GM18951 (cell line): ENCODE measurements around the gene LPIN1.
"Not testable (repeated sequence)": the region's sequence is repeated elsewhere in the genome, so short reads cannot be mapped to it uniquely, and the experiment has no call there.

Experiments
- POLR2A ChIP-seq: IDR thresholded peaks from 4 replicates; pipeline ENCODE4 v1.6.1; 2011; ENCODE audit warnings: mild to moderate bottlenecking; ENCODE audit not compliant: insufficient read length, insufficient read depth; ENCODE audit errors: extremely low read depth
- in situ Hi-C: fragments of 300-500 bp; cut with MboI; formaldehyde crosslinking; loops from one replicate; pipeline ENCODE4 v1.12.0; 2022; ENCODE audit warnings: low sequenced_read_pairs, mixed read lengths, inconsistent platforms; ENCODE audit not compliant: unreplicated experiment

The LPIN1 gene

DNA sequence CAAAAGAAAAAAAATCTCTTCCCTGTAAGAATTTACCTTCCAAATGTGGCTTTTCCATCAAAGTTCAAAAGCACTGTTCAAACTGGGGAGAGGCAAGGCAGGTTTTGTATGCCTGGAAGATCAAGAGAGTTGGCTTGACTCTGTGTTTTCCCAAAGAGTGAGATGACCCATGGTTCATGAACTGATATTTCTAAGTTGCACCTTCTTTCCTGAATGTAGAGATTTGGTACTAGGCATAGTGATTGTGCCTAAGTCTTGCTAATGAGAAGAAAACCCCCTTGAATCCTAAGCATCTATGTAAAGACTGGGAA, 23.4 kb upstream of the LPIN1 start:
- in situ Hi-C loops, result no loop called here
- TF ChIP-seq POLR2A, result no peak

DNA sequence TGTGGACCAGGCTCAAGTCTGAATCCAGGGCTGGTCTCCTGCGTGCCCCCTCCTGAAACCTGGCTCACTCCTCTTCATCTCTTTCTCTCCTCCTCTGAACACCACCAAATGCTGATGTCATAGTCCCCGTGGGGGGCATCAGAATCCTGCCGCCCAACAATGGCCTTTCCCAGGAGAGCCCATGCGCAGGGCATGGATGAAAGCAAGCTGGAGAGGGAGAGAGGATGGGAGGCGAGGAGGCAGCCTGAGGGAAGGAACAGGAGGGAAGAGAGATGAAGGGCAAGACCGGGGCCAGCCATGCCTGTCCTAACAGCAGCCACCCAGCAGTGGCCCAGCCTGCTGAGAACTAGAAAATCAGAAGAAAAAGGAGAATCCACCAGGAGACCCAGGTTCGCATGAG, 22.3 kb upstream of the LPIN1 start:
- in situ Hi-C loops, result no loop called here
- no peak for TF ChIP-seq POLR2A

- TF ChIP-seq POLR2A, result no peak
- in situ Hi-C loops, result no loop called here
Measured at GRCh38 chr2:11726384-11726783, 20.0 kb upstream of the LPIN1 start.

- in situ Hi-C loops, result no loop called here
- no peak for TF ChIP-seq POLR2A
Measured at GRCh38 chr2:11729362-11730212, 16.8 kb upstream of the LPIN1 start.

- in situ Hi-C loops, result not testable (repeated sequence)
Measured at GRCh38 chr2:11731214-11731984, 15.0 kb upstream of the LPIN1 start.

GRCh38 chr2:11732587-11732986, 13.8 kb upstream of the LPIN1 start:
- in situ Hi-C loops, result no loop called here
- TF ChIP-seq POLR2A, result no peak

DNA sequence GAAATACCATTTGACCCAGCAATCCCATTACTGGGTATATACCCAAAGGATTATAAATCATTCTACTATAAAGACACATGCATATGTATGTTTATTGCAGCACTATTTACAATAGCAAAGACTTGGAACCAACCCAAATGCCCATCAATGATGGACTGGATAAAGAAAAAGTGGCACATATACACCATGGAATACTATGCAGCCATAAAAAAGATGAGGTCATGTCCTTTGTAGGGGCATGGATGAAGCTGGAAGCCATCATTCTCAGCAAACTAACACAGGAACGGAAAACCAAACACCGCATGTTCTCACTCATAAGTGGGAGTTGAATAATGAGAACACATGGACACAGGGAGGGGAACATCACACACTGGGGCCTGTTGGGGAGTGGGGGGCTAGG, 8.6 kb upstream of the LPIN1 start:
- in situ Hi-C loops, result not testable (repeated sequence)

DNA sequence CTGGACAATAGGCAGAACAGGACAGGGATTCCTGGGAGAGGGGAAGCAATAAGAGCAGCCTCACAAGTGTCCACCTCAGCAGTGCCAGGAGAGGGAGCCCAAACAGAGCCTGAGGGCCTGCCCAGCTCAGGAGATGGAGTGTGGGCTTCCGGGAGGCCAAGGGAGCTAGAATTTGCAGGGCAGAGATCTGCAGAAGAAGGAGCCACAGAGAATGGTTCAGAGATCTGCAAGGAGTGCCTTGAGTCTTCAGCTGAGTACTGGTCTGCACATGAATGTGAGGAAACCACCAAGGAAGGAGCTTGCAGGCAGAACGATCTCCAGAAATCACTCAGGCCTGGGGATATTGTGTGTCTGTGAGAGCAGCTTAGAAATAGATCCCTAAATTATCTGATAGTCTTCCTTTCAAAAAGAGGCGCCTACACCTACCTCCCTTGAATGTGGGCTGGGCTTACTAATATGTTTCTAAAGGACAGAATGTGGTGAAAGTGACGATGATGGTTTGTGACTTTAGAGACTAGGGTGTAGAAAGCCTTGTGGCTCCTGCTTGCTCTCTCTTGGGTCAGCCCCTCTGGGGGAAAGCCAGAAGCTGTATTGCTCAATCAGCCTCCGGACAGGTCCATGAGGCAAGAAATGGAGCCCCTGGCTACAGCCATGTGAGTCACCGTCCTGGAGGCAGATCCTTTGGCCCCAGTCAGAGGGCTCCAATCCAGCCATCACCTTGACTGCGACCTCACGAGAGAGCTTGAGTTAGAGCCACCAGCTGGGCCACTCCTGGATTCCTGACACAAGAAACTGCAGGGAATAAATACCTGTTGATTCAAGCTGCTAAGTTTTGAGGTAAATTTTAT, 7.6 kb upstream of the LPIN1 start:
- no peak for TF ChIP-seq POLR2A
- in situ Hi-C loops, result no loop called here

- no peak for TF ChIP-seq POLR2A
- in situ Hi-C loops, result no loop called here
Measured at GRCh38 chr2:11740723-11741122, 5.7 kb upstream of the LPIN1 start.

GRCh38 chr2:11742317-11742701, 4.1 kb upstream of the LPIN1 start:
- TF ChIP-seq POLR2A, result no peak
- in situ Hi-C loops, result no loop called here

- in situ Hi-C loops, result no loop called here
- no peak for TF ChIP-seq POLR2A
Measured at GRCh38 chr2:11742702-11743357, 3.6 kb upstream of the LPIN1 start.

DNA sequence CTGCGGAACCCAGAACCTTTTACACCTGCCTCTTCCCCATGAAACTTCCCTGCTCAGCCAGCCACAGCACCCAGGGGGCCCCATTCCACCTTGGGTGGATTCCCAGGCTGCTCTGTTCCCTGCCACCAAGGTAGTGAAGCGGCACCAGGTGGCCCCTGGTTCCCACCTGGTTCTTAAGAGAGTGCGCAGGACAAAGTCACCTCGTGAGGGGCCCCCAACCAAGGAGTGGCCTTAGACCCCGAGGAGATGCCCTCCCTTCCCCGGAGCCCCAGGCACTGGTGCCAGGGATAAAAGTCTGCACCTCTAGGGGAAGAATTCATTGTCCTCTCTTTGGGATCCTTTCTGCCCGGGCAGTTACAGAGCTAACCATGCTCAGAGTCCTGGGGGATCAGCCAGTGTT, 3.1 kb upstream of the LPIN1 start:
- in situ Hi-C loops, result no loop called here
- no peak for TF ChIP-seq POLR2A
